Testis (tissue), 2 donors: Measurements from ENCODE around the gene LPO.

Experiments
- POLR2A ChIP-seq: fragments of 450-650 bp; IDR thresholded peaks from one replicate; pipeline ENCODE4 v1.6.1; 2017; ENCODE audit warnings: antibody characterized with exemption, mild to moderate bottlenecking, moderate library complexity
- TF ChIP-seq, protein P1 (sequence below), 3 experiments: fragments of 450-650 bp in 2 of 3; fragments of 200-600 bp in 1 of 3; sonication (generic) in 1 of 3; IDR thresholded peaks; one replicate each; pipeline ENCODE4 v1.5.1; 2016 to 2019; ENCODE audit warnings: antibody characterized with exemption in 3 of 3, mild to moderate bottlenecking in 2 of 3, moderate library complexity in 1 of 3

DNA sequence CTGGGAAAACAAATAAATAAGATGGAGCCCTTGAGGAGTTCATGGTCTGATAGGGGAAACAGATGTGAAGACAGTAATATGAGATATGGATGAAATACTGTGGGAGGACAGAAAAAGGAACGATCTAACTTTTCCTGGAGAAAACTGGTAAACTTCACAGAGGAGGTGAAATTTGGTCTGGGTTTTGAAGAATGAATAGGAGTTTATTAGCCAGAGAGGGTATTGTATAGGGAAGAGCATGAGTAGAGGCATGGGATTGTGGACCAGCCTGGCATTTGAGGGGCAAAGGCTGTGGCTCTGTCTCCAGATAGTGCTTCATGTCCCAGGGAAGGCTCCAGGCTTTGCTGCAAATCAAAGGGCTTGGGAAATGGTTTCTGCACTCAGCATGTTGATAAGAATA is 1.6 kb downstream of the LPO start:
- TF ChIP-seq POLR2A: no peak
- TF ChIP-seq, protein P1, sequence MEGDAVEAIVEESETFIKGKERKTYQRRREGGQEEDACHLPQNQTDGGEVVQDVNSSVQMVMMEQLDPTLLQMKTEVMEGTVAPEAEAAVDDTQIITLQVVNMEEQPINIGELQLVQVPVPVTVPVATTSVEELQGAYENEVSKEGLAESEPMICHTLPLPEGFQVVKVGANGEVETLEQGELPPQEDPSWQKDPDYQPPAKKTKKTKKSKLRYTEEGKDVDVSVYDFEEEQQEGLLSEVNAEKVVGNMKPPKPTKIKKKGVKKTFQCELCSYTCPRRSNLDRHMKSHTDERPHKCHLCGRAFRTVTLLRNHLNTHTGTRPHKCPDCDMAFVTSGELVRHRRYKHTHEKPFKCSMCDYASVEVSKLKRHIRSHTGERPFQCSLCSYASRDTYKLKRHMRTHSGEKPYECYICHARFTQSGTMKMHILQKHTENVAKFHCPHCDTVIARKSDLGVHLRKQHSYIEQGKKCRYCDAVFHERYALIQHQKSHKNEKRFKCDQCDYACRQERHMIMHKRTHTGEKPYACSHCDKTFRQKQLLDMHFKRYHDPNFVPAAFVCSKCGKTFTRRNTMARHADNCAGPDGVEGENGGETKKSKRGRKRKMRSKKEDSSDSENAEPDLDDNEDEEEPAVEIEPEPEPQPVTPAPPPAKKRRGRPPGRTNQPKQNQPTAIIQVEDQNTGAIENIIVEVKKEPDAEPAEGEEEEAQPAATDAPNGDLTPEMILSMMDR (IDR thresholded peaks at IDR 0.05): no peak
